Fibroblast of the aortic adventitia (primary cell): ENCODE results near the gene HS6ST1. TPM values are rescaled to one million over a fixed set of nuclear protein-coding genes. Genes with fewer than 3 reads are reported as not detected.
A peak's percentile ranks its signal among the peaks of the same experiment; 100 is the strongest.

Experiments
- DNase-seq: peaks from one replicate; pipeline ENCODE4 v3.0.0-alpha.2; 2010; ENCODE audit warnings: low read depth
- H3K4me3 ChIP-seq: 2 replicates; pipeline ENCODE4 v1.5.1; 2011; ENCODE audit warnings: low read depth, mild to moderate bottlenecking, control low read depth, low read length, moderate library complexity
- CTCF ChIP-seq: IDR thresholded peaks from 2 replicates; pipeline ENCODE4 v1.5.1; 2011; ENCODE audit warnings: mild to moderate bottlenecking, low read length, control low read depth, inconsistent platforms; ENCODE audit not compliant: insufficient read depth
- total RNA-seq: library from RNA; depleted of rRNA; stranded (reverse); fragments of >200 nt; gene quantifications from 2 replicates; pipeline ENCODE4 v1.2.3, GENCODE V29; 2012; ENCODE audit warnings: low replicate concordance

HS6ST1 gene
- total RNA-seq, 1 donor: 10.6 TPM

GRCh38 chr2:128236491-128237035 is 82.1 kb downstream of the HS6ST1 start:
- DNase-seq: peak; percentile 88
- no peak for TF ChIP-seq CTCF
- no peak overlapping the region for H3K4me3 ChIP-seq

GRCh38 chr2:128235581-128235980 is 83.1 kb downstream of the HS6ST1 start:
- TF ChIP-seq CTCF: no peak
- no peak overlapping the region for H3K4me3 ChIP-seq
- DNase-seq: no peak

GRCh38 chr2:128234613-128235012 is 84.1 kb downstream of the HS6ST1 start:
- TF ChIP-seq CTCF: no peak
- no peak for DNase-seq

GRCh38 chr2:128233790-128234395 is 84.8 kb downstream of the HS6ST1 start:
- H3K4me3 ChIP-seq: no peak overlapping the region
- TF ChIP-seq CTCF: no peak
- no peak for DNase-seq

More at GRCh38 chr2:128234613-128235012, 84.1 kb downstream of the HS6ST1 start:
- no peak overlapping the region for H3K4me3 ChIP-seq

- DNase-seq: peak; percentile 65
- H3K4me3 ChIP-seq: peak overlapping the region; percentile 73
- peak; percentile 91 for TF ChIP-seq CTCF
Measured at GRCh38 chr2:128232965-128233789, 85.5 kb downstream of the HS6ST1 start.

- no peak overlapping the region for H3K4me3 ChIP-seq
Measured at GRCh38 chr2:128228894-128229293, 89.8 kb downstream of the HS6ST1 start.

More at GRCh38 chr2:128228894-128229293, 89.8 kb downstream of the HS6ST1 start:
- DNase-seq: no peak
- no peak for TF ChIP-seq CTCF
